Central memory CD8-positive, alpha-beta T cell (primary cell): ENCODE data around the gene GRK2.
A peak's percentile ranks its signal among the peaks of the same experiment; 100 is the strongest.

Source experiments
- ATAC-seq: fragments of 150-1000 bp; cut with Tn5 transposase; replicated peaks from 2 replicates; pipeline ENCODE4 v1.10.0; 2022; ENCODE audit warnings: mild to moderate bottlenecking, moderate FRiP score, moderate number of reproducible peaks; ENCODE audit not compliant: poor library complexity, severe bottlenecking; ENCODE audit errors: extremely low read depth
- DNase-seq, 2 donors: peaks; one replicate each; pipeline ENCODE4 v3.0.0; 2021; ENCODE audit warnings: low spot score in 2 of 2
- H3K27ac Mint-ChIP-seq: one replicate; pipeline ENCODE4 v1.8.0; 2022; ENCODE audit warnings: low read depth, mild to moderate bottlenecking, moderate library complexity, mixed read lengths
- H3K27me3 Mint-ChIP-seq: one replicate; pipeline ENCODE4 v1.8.0; 2022; ENCODE audit warnings: mixed read lengths
- H3K36me3 Mint-ChIP-seq: one replicate; pipeline ENCODE4 v1.8.0; 2022; ENCODE audit warnings: mild to moderate bottlenecking, moderate library complexity, mixed read lengths; ENCODE audit not compliant: insufficient read depth
- H3K4me1 Mint-ChIP-seq: one replicate; pipeline ENCODE4 v1.8.0; 2022; ENCODE audit warnings: mixed read lengths
- H3K4me3 Mint-ChIP-seq: one replicate; pipeline ENCODE4 v1.8.0; 2022; ENCODE audit warnings: mild to moderate bottlenecking, moderate library complexity, mixed read lengths
- H3K9me3 Mint-ChIP-seq: one replicate; pipeline ENCODE4 v1.8.0; 2022; ENCODE audit warnings: mixed read lengths

GRK2 gene

GRCh38 chr11:67277231-67277961, 11.1 kb downstream of the GRK2 start:
- H3K27me3 Mint-ChIP-seq: no peaks in the 10 kb centered on the region
- H3K9me3 Mint-ChIP-seq: no peaks in the 10 kb centered on the region
- peak; percentile 80 to 89 for DNase-seq
- peak overlapping the region; percentile 99 for H3K4me3 Mint-ChIP-seq
- peaks cover 52% of the 10 kb centered on the region for H3K4me1 Mint-ChIP-seq
- peaks cover 53% of the 10 kb centered on the region for H3K36me3 Mint-ChIP-seq
- H3K27ac Mint-ChIP-seq: peak overlapping the region; percentile 98
- peak; percentile 97 for ATAC-seq

GRCh38 chr11:67278135-67278938, 12.1 kb downstream of the GRK2 start:
- DNase-seq (no peak), ATAC-seq (no peak)
- H3K4me1 Mint-ChIP-seq: peaks cover 55% of the 10 kb centered on the region
- no peaks in the 10 kb centered on the region for H3K9me3 Mint-ChIP-seq
- H3K27ac Mint-ChIP-seq: peak overlapping the region; percentile 98
- H3K27me3 Mint-ChIP-seq: no peaks in the 10 kb centered on the region
- H3K4me3 Mint-ChIP-seq: peak overlapping the region; percentile 99
- peaks cover 60% of the 10 kb centered on the region for H3K36me3 Mint-ChIP-seq

- Mint-ChIP-seq H3K9me3 (no peaks in the 10 kb centered on the region), H3K27ac (peak overlapping the region; percentile 98), H3K4me3 (peak overlapping the region; percentile 99), H3K36me3 (peaks cover 67% of the 10 kb centered on the region), H3K4me1 (peaks cover 55% of the 10 kb centered on the region), H3K27me3 (no peaks in the 10 kb centered on the region)
- DNase-seq (no peak), ATAC-seq (no peak)
These were observed 12.8 kb downstream of the GRK2 start for GRCh38 chr11:67278939-67279588.

DNA sequence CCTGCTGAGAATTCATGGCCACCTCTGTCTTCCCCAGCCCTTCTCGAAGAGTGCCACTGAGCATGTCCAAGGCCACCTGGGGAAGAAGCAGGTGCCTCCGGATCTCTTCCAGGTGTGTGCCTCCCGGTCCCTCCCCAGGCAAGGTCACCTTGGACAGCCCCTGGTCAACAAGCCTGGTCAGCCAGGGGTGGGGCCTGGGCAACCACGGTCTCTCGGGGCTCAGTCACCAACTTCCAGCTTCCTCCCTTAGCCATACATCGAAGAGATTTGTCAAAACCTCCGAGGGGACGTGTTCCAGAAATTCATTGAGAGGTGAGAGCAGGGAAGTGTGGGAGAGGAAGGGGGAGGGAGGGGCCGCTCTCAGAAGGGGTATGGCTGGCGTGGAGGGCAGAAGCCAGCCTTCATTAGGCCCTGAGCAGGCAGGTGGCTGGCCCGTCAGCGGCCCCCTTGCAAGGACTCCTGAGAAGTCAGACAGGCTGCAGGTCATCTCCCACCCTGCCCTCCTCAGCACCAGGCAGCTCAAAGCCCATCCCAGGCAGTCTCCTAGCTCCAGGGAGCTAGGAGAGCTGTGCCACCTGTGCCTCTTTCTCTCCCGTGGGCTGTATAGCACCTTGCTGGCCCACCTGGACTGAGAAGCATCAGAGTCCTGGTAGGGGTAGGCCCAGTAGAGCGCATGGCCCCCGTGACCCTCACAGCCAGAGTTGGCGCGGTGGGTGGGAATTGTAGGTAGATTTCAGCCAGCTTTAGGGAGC, 13.5 kb downstream of the GRK2 start:
- DNase-seq (no peak), ATAC-seq (no peak)

DNA sequence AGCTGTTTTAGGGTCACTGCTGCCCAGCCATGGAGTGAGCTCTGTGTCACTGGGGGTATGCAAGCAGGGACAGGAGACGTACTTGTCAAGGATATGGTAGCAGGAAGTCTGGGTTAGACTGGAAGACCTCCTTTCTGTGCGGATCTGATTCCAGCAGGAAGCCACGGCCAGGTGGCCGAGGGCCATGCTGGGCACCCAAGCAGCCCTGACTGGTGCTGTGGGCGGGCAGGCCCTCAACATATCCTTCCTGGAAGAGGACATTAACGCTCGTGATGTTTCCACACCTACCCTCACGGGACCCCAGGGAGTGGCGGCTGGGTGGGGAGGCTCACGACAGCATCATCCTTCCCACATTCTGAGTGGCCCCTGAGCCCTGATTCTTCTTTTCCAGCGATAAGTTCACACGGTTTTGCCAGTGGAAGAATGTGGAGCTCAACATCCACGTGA, 14.1 kb downstream of the GRK2 start:
- no peak for ATAC-seq
- H3K36me3 Mint-ChIP-seq: peaks cover 74% of the 10 kb centered on the region
- peak overlapping the region; percentile 98 for H3K27ac Mint-ChIP-seq
- H3K4me1 Mint-ChIP-seq: peaks cover 49% of the 10 kb centered on the region
- H3K9me3 Mint-ChIP-seq: no peaks in the 10 kb centered on the region
- DNase-seq: no peak
- no peaks in the 10 kb centered on the region for H3K27me3 Mint-ChIP-seq
- no peak overlapping the region for H3K4me3 Mint-ChIP-seq

More for the DNA sequence above, 13.5 kb downstream of the GRK2 start:
- H3K4me3 Mint-ChIP-seq: peak overlapping the region; percentile 99
- H3K27ac Mint-ChIP-seq: peak overlapping the region; percentile 98
- peaks cover 71% of the 10 kb centered on the region for H3K36me3 Mint-ChIP-seq
- no peaks in the 10 kb centered on the region for H3K27me3 Mint-ChIP-seq
- H3K4me1 Mint-ChIP-seq: peaks cover 50% of the 10 kb centered on the region
- H3K9me3 Mint-ChIP-seq: no peaks in the 10 kb centered on the region

DNA sequence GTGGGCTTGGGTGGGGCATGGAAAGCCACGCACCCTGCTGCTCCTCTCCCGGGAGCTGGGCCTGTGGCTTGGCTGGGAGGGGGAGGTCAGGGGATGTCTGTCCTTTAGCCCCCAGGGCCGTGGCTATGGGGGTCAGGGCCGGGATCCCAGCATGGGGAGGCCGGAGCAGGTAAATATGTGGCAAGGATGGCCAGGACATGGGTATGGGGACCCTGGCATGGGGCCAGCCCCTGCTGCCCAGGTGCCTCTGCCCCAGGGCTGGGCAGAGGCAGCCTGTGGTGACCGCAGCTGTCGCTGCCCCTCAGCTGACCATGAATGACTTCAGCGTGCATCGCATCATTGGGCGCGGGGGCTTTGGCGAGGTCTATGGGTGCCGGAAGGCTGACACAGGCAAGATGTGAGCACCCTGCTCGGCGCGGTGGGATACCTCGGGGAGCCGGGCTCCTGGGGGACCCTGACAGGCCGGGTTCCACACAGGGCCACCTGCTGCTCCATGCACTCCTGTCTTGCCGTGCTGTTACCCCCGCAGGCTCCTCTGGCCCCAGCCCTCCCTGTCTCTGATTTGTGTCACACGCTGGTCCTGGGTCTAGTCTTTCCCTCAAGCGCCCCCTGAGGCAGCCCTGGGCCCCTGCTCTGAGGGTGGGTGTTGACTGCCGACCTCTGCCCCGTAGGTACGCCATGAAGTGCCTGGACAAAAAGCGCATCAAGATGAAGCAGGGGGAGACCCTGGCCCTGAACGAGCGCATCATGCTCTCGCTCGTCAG, 14.7 kb downstream of the GRK2 start:
- DNase-seq (no peak), ATAC-seq (no peak)
- H3K4me3 Mint-ChIP-seq: no peak overlapping the region
- peak overlapping the region; percentile 51 for H3K27ac Mint-ChIP-seq
- no peaks in the 10 kb centered on the region for H3K9me3 Mint-ChIP-seq
- H3K4me1 Mint-ChIP-seq: peaks cover 43% of the 10 kb centered on the region
- peaks cover 76% of the 10 kb centered on the region for H3K36me3 Mint-ChIP-seq
- H3K27me3 Mint-ChIP-seq: no peaks in the 10 kb centered on the region

DNA sequence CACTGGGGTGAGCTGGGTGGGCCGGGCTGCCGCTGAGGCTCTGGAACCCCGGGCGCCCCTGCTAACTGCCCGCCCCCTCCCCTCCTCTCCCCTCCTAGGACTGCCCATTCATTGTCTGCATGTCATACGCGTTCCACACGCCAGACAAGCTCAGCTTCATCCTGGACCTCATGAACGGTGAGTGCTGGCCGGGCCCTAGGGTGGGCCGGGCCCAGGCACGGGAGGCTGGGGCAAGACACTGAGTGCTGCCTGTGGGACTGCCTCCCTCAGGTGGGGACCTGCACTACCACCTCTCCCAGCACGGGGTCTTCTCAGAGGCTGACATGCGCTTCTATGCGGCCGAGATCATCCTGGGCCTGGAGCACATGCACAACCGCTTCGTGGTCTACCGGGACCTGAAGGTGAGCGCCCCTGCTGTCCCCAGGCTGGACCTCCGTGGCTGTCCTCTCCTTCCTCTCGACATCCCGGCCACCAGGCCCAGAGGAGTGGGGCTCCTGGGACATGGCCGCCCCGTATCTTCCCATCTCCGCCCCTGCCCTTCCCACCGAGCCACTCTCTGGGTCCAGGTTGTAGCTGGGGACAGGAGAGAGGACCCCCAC, 15.4 kb downstream of the GRK2 start:
- ATAC-seq (no peak), DNase-seq (no peak)
- H3K36me3 Mint-ChIP-seq: peaks cover 76% of the 10 kb centered on the region
- H3K27me3 Mint-ChIP-seq: no peaks in the 10 kb centered on the region
- no peaks in the 10 kb centered on the region for H3K9me3 Mint-ChIP-seq
- no peak overlapping the region for H3K4me3 Mint-ChIP-seq
- H3K4me1 Mint-ChIP-seq: peaks cover 40% of the 10 kb centered on the region
- peak overlapping the region; percentile 83 for H3K27ac Mint-ChIP-seq

- H3K9me3 Mint-ChIP-seq: no peaks in the 10 kb centered on the region
- DNase-seq: no peak
- H3K4me1 Mint-ChIP-seq: peaks cover 42% of the 10 kb centered on the region
- H3K27ac Mint-ChIP-seq: peak overlapping the region; percentile 83
- no peak for ATAC-seq
- no peak overlapping the region for H3K4me3 Mint-ChIP-seq
- no peaks in the 10 kb centered on the region for H3K27me3 Mint-ChIP-seq
- peaks cover 76% of the 10 kb centered on the region for H3K36me3 Mint-ChIP-seq
These were observed 16.0 kb downstream of the GRK2 start for GRCh38 chr11:67282155-67282875.

DNA sequence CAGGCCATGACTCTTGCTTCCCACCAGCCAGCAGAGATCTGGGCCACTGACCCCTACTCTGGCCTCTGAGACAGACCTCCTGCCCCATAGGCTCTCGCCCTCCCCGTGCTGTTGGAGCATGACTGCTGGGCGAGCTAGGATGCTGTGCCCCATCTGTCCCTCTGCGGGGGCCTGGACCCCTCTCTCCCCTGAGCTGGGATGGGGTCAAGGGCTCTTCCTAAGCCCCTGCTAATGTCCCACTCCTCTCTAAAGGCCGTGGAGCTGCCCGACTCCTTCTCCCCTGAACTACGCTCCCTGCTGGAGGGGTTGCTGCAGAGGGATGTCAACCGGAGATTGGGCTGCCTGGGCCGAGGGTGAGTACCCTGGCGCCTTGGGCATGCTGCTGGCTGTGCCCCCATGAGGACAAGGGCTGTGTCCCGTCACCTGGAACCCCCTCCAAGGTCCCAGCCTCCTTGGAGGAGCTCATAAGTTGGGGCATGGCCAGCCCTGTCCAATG, 16.7 kb downstream of the GRK2 start:
- H3K9me3 Mint-ChIP-seq: no peaks in the 10 kb centered on the region
- DNase-seq (no peak), ATAC-seq (no peak)
- peaks cover 42% of the 10 kb centered on the region for H3K4me1 Mint-ChIP-seq
- H3K36me3 Mint-ChIP-seq: peaks cover 73% of the 10 kb centered on the region
- H3K27me3 Mint-ChIP-seq: no peaks in the 10 kb centered on the region
- no peak overlapping the region for H3K4me3 Mint-ChIP-seq
- H3K27ac Mint-ChIP-seq: peak overlapping the region; percentile 83

GRCh38 chr11:67283481-67283963, 17.2 kb downstream of the GRK2 start:
- no peak overlapping the region for H3K27ac Mint-ChIP-seq
- peaks cover 78% of the 10 kb centered on the region for H3K36me3 Mint-ChIP-seq

More at GRCh38 chr11:67283481-67283963, 17.2 kb downstream of the GRK2 start:
- no peak for DNase-seq
- Mint-ChIP-seq H3K9me3 (no peaks in the 10 kb centered on the region), H3K4me3 (no peak overlapping the region), H3K4me1 (peaks cover 46% of the 10 kb centered on the region), H3K27me3 (no peaks in the 10 kb centered on the region)
- no peak for ATAC-seq
